Body of pancreas (tissue), 4 donors: ENCODE results near the gene PAPPA.

Experiments used
- POLR2A ChIP-seq, 3 donors: fragments of 450-650 bp; IDR thresholded peaks; one replicate each; pipeline ENCODE4 v1.6.1; 2016; ENCODE audit warnings: antibody characterized with exemption in 3 of 3, mild to moderate bottlenecking in 2 of 3
- TF ChIP-seq, protein P1 (sequence below), 7 experiments: fragments of 450-650 bp in 4 of 7; fragments of 200-600 bp in 3 of 7; sonication (generic) in 3 of 7; IDR thresholded peaks; one replicate each; pipeline ENCODE4 v1.5.1; 2016 to 2019; ENCODE audit warnings: antibody characterized with exemption in 7 of 7

DNA sequence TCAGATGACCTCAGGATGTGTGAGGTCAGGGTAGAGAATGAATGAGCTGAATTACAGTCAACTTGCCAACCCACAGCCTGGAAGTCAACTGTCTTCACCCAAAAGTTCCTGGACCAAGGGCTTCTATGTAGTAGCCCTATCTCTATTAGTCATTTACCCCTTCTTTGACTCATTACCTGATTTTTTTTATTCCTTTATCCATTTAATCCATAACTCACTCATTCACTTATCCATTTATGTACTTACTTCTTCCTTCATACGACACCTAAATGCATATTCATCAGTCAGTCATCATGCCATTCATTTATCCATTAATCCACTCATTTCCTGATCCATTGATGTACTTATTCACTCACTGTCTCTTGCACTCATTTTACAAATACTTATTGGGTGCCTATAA is 212.7 kb downstream of the PAPPA start:
- TF ChIP-seq, protein P1, sequence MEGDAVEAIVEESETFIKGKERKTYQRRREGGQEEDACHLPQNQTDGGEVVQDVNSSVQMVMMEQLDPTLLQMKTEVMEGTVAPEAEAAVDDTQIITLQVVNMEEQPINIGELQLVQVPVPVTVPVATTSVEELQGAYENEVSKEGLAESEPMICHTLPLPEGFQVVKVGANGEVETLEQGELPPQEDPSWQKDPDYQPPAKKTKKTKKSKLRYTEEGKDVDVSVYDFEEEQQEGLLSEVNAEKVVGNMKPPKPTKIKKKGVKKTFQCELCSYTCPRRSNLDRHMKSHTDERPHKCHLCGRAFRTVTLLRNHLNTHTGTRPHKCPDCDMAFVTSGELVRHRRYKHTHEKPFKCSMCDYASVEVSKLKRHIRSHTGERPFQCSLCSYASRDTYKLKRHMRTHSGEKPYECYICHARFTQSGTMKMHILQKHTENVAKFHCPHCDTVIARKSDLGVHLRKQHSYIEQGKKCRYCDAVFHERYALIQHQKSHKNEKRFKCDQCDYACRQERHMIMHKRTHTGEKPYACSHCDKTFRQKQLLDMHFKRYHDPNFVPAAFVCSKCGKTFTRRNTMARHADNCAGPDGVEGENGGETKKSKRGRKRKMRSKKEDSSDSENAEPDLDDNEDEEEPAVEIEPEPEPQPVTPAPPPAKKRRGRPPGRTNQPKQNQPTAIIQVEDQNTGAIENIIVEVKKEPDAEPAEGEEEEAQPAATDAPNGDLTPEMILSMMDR (IDR thresholded peaks at IDR 0.05), result no peak
- no peak for TF ChIP-seq POLR2A (IDR thresholded peaks at IDR 0.05)
